B cell (primary cell): ENCODE measurements around the gene VSIG10L. TPM values are rescaled to one million over a fixed set of nuclear protein-coding genes. Genes with fewer than 3 reads are reported as not detected.

Source experiments
- ATAC-seq: fragments of 200-7000 bp; cut with Tn5 transposase; one replicate; pipeline ENCODE4 v1.10.0; 2021; ENCODE audit warnings: low read depth, mild to moderate bottlenecking, moderate number of reproducible peaks, moderate library complexity
- CTCF ChIA-PET: fragments of 350-600 bp; sonication (Branson Sonifier 250); formaldehyde crosslinking; loops from one replicate; lab custom pipeline; 2021; ENCODE audit warnings: antibody characterized with exemption, inconsistent platforms; lab: Charles Lee
- POLR2A ChIA-PET: fragments of 350-600 bp; sonication (Branson Sonifier 250); formaldehyde crosslinking; loops from one replicate; lab custom pipeline; 2021; ENCODE audit warnings: antibody characterized with exemption; lab: Charles Lee
- DNase-seq: peaks from one replicate; pipeline ENCODE4 v3.0.0; 2013
- H2AFZ ChIP-seq: 2 replicates; pipeline ENCODE4 v1.6.1; 2012; ENCODE audit warnings: mild to moderate bottlenecking, low read depth, low read length; ENCODE audit not compliant: insufficient read depth, poor library complexity, severe bottlenecking
- H3K27ac ChIP-seq, 2 donors: 1 replicate in 1 of 2; 2 replicates in 1 of 2; pipeline ENCODE4 v1.5.1; 2012 to 2013; ENCODE audit warnings: low read length in 2 of 2, mild to moderate bottlenecking in 2 of 2, moderate library complexity in 1 of 2
- H3K27me3 ChIP-seq, 4 experiments: fragments of 200-600 bp in 1 of 4; sonication (generic) in 1 of 4; replicated peaks in 1 of 4; 1 replicate in 2 of 4; 2 replicates in 2 of 4; pipeline versions ENCODE4 v1.6.1 to v1.7.0; 2013 to 2016; ENCODE audit warnings: low read length in 3 of 4, mild to moderate bottlenecking in 2 of 4, mixed read lengths in 1 of 4, moderate library complexity in 1 of 4; ENCODE audit not compliant: insufficient read depth in 4 of 4, control insufficient read depth in 3 of 4; ENCODE audit errors: control extremely low read depth in 1 of 4
- H3K36me3 ChIP-seq, 2 experiments: replicated peaks in 1 of 2; 1 replicate in 1 of 2; 2 replicates in 1 of 2; pipeline versions ENCODE4 v1.6.1 to v1.7.1; 2013; ENCODE audit warnings: low read length in 1 of 2; ENCODE audit not compliant: insufficient read depth in 2 of 2, control insufficient read depth in 1 of 2; ENCODE audit errors: control extremely low read depth in 1 of 2, extremely low read depth in 1 of 2
- H3K4me1 ChIP-seq, 2 donors: fragments of 200-600 bp in 1 of 2; sonication (generic) in 1 of 2; 1 replicate in 1 of 2; 2 replicates in 1 of 2; pipeline versions ENCODE4 v1.5.1 to v1.6.1; 2013 to 2017; ENCODE audit warnings: low read length in 2 of 2; ENCODE audit not compliant: control insufficient read depth in 2 of 2, insufficient read depth in 2 of 2
- H3K4me2 ChIP-seq: replicated peaks from 2 replicates; pipeline ENCODE3; 2012; ENCODE audit warnings: mild to moderate bottlenecking, low read depth, low read length; ENCODE audit not compliant: poor library complexity, severe bottlenecking
- H3K4me3 ChIP-seq, 5 experiments: fragments of 200-600 bp in 1 of 5; sonication (generic) in 1 of 5; 1 replicate in 3 of 5; 2 replicates in 2 of 5; pipeline versions ENCODE4 v1.5.1 to v1.7.0; 2011 to 2016; ENCODE audit warnings: low read length in 4 of 5, mild to moderate bottlenecking in 4 of 5, low read depth in 2 of 5, control low read depth in 1 of 5, moderate library complexity in 1 of 5; ENCODE audit not compliant: insufficient read depth in 1 of 5; ENCODE audit errors: control extremely low read depth in 1 of 5, extremely low read depth in 1 of 5
- H3K79me2 ChIP-seq: fragments of 200-600 bp; sonication (generic); one replicate; pipeline ENCODE4 v1.6.0; 2016; ENCODE audit warnings: low read length; ENCODE audit not compliant: control insufficient read depth, insufficient read depth
- H3K9ac ChIP-seq: fragments of 200-600 bp; sonication (generic); 2 replicates; pipeline ENCODE4 v1.6.1; 2017; ENCODE audit warnings: mild to moderate bottlenecking, low read length, moderate library complexity
- H3K9me3 ChIP-seq, 3 donors: one replicate each; pipeline versions ENCODE4 v1.6.1 to v1.7.1; 2013; ENCODE audit warnings: low read length in 2 of 3; ENCODE audit not compliant: control insufficient read depth in 2 of 3, insufficient read depth in 1 of 3; ENCODE audit errors: control extremely low read depth in 1 of 3
- H4K20me1 ChIP-seq: 2 replicates; pipeline ENCODE4 v1.6.0; 2012; ENCODE audit warnings: mild to moderate bottlenecking, low read length; ENCODE audit not compliant: insufficient read depth, control insufficient read depth, poor library complexity, severe bottlenecking
- H3K27ac Mint-ChIP-seq: one replicate; pipeline ENCODE4 v1.8.0; 2021; ENCODE audit warnings: mixed read lengths
- H3K27me3 Mint-ChIP-seq: one replicate; pipeline ENCODE4 v1.8.0; 2021; ENCODE audit warnings: mixed read lengths
- H3K4me1 Mint-ChIP-seq: one replicate; pipeline ENCODE4 v1.8.0; 2021; ENCODE audit warnings: mixed read lengths
- H3K4me3 Mint-ChIP-seq: one replicate; pipeline ENCODE4 v1.8.0; 2021; ENCODE audit warnings: mixed read lengths
- H3K9me3 Mint-ChIP-seq: one replicate; pipeline ENCODE4 v1.8.0; 2022; ENCODE audit warnings: mixed read lengths; ENCODE audit not compliant: insufficient read depth
- CTCF ChIP-seq: fragments of 200-600 bp; IDR thresholded peaks from one replicate; pipeline ENCODE4 v1.8.0; 2022; ENCODE audit warnings: antibody characterized with exemption, mild to moderate bottlenecking
- EZH2 ChIP-seq: IDR thresholded peaks from 2 replicates; pipeline ENCODE4 v1.6.1; 2012; ENCODE audit warnings: borderline replicate concordance, low read depth, mild to moderate bottlenecking, moderate library complexity, low read length; ENCODE audit not compliant: insufficient read depth, poor library complexity, severe bottlenecking
- WGBS: methylation state at CpG from one replicate; pipeline ENCODE4 v1.1.5; 2013; ENCODE audit warnings: missing lambda C conversion rate; ENCODE audit not compliant: insufficient coverage; 5-methylcytosine and 5-hydroxymethylcytosine counted together
- intact Hi-C: fragments of 100-400 bp; cut with micrococcal nuclease; formaldehyde crosslinking; loops from one replicate; pipeline ENCODE4 v1.10.0; 2022
- polyA plus RNA-seq: library from polyadenylated mRNA; depleted of rRNA; stranded (reverse); fragments of >200 nt; gene quantifications from 2 replicates; pipeline ENCODE4 v1.2.3, GENCODE V29; 2012
- total RNA-seq, 2 donors: library from RNA; stranded (reverse); fragments of 120-200 nt in 1 of 2; gene quantifications; 1 replicate in 1 of 2; 2 replicates in 1 of 2; pipeline versions ENCODE4 v1.2.3 to v1.2.4, GENCODE V29; 2013 to 2022

Gene VSIG10L
- total and polyA plus RNA-seq, 2 donors (not counting 1 experiment from before 2014, with no cell fraction given): 1.3 to 1.7 TPM

DNA sequence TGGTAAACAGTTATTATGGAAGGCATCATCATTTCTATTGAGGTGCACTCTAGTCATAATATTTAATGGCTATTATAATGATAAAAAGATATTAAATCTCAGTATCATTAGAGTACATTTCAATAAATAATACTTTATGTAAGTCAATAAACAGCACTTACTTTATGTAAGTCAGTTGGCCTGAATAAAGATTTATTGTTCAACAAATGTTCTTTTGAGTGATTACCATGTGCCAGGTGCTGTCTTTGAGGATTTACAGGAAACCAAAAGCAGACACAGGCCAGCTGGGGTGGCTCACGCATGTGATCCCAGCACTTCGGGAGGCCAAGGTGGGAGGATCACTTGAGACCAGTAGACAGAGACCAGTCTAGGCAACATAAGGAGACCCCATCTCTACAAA lies 35.5 kb upstream of the VSIG10L start:
- no peaks in the 10 kb centered on the region for H3K27me3 ChIP-seq
- no peak for TF ChIP-seq CTCF
- no peak for TF ChIP-seq EZH2
- H3K9ac ChIP-seq: no peak overlapping the region
- H3K4me3 ChIP-seq: no peak overlapping the region
- H2AFZ ChIP-seq: no peak overlapping the region
- H3K9me3 Mint-ChIP-seq: no peaks in the 10 kb centered on the region
- H4K20me1 ChIP-seq: no peaks in the 10 kb centered on the region
- ATAC-seq: no peak
- no peaks in the 10 kb centered on the region for H3K79me2 ChIP-seq
- intact Hi-C loops: no loop called here
- no peak for DNase-seq
- H3K27ac Mint-ChIP-seq: no peak overlapping the region
- no peak overlapping the region for H3K4me2 ChIP-seq
- H3K27ac ChIP-seq: no peak overlapping the region
- H3K4me1 ChIP-seq: peaks cover 0 to 3% of the 10 kb centered on the region in 2 donors
- H3K27me3 Mint-ChIP-seq: no peaks in the 10 kb centered on the region
- H3K36me3 ChIP-seq: no peaks in the 10 kb centered on the region
- CTCF ChIA-PET: interaction anchor here (0.6 kb wide), 1 partner anchor 45 kb away, joined by 3 read pairs; no protein-coding TSS in a partner anchor
- peaks cover 6% of the 10 kb centered on the region for H3K4me1 Mint-ChIP-seq
- no peak overlapping the region for H3K4me3 Mint-ChIP-seq
- 86% methylated on average over 1 of the region's 2 CpGs for WGBS
- POLR2A ChIA-PET: no interaction called here
- H3K9me3 ChIP-seq: peaks cover 0 to 12% (median 3%) of the 10 kb centered on the region in 3 donors

- no peak for TF ChIP-seq EZH2
- TF ChIP-seq CTCF: no peak
- H3K27ac Mint-ChIP-seq: no peak overlapping the region
- no peaks in the 10 kb centered on the region for H3K27me3 Mint-ChIP-seq
- POLR2A ChIA-PET: no interaction called here
- Histone ChIP-seq H3K4me3 (no peak overlapping the region), H4K20me1 (no peaks in the 10 kb centered on the region), H3K9me3 (no peaks in the 10 kb centered on the region), H3K4me1 (peaks cover 0 to 7% of the 10 kb centered on the region in 2 donors), H3K79me2 (no peaks in the 10 kb centered on the region), H2AFZ (no peak overlapping the region), H3K27ac (no peak overlapping the region), H3K4me2 (no peak overlapping the region), H3K36me3 (no peaks in the 10 kb centered on the region), H3K27me3 (no peaks in the 10 kb centered on the region), H3K9ac (no peak overlapping the region)
- H3K4me1 Mint-ChIP-seq: peaks cover 6% of the 10 kb centered on the region
- no peak overlapping the region for H3K4me3 Mint-ChIP-seq
- intact Hi-C loops: no loop called here
- DNase-seq: no peak
- CTCF ChIA-PET: interaction anchor here (0.8 kb wide), 1 partner anchor 23 kb away, joined by 3 read pairs; no protein-coding TSS in a partner anchor
- H3K9me3 Mint-ChIP-seq: no peaks in the 10 kb centered on the region
- ATAC-seq: no peak
- WGBS: 30% methylated on average over 9 of the region's 11 CpGs
These were observed 33.7 kb upstream of the VSIG10L start for GRCh38 chr19:51375504-51376221.
